Activated CD4-positive, CD25-positive, alpha-beta regulatory T cell treated with anti-CD3 and anti-CD28 coated beads, Interleukin-2, amount 50 U/mL, for 72 hours (primary cell): ENCODE results near the gene EBP.
"Not testable (repeated sequence)": the region's sequence is repeated elsewhere in the genome, so short reads cannot be mapped to it uniquely, and the experiment has no call there.

Experiments
- DNase-seq: peaks from one replicate; pipeline ENCODE4 v3.0.0; 2021

The EBP gene

DNA sequence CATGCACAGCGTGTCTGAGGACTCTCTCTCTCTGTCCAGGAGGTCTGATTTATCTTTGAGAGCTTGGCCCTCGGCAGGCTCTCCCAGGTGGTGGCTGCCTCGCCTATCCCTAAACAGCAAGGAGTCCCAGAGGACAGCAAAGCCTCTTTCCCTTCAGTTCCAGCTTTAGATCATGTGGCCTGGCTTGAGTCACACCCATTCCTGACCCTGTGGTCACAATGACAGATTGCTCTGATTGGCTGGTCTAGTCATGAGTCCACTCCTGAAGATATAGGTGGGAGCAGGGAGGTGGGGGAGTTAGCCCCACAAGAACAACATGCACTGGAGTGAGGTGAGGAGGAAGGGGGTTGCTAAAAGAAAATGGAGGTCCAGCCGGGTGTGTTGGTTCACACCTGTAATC, 24.9 kb upstream of the EBP start:
- DNase-seq: no peak

- DNase-seq: no peak
These were observed 23.7 kb upstream of the EBP start for GRCh38 chrX:48497871-48498270.

DNA sequence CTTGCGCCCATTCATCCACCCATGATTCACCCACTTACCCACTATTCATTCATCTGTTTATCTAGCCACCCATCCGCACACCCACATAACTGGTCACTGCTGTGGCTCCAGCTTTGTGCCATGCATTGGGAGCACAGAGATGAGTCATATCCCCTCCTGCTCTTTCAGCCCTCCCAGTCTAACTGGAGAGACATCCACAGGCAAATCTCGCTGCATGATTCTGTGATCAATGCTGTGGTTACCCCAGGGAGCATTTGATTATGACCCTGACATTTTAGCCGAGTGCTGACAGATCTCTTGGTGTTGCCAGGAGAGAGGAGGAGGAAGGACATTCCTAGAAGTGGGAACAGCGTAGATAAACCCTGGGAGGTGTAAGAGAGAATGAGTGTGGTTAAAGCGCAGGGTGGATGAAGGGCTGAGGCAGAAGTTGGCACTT, 23.2 kb upstream of the EBP start:
- no peak for DNase-seq

DNA sequence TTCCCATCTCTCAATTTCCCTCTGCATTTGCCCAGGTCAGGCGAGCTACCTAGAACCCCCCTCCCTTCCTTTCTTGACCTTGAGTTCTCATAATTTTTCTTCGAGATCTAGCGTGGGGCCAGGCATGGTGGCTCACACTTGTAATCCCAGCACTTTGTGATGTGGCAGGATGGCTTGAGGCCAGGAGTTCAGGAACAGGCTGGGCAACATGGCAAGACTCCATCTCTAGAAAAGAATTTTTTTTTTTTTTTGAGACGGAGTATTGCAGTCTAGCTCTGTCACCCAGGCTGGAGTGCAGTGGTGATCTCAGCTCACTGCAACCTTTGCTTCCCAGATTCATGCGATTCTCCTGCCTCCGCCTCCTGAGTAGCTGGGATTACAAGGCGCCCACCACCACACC, 17.3 kb upstream of the EBP start:
- no peak for DNase-seq

DNA sequence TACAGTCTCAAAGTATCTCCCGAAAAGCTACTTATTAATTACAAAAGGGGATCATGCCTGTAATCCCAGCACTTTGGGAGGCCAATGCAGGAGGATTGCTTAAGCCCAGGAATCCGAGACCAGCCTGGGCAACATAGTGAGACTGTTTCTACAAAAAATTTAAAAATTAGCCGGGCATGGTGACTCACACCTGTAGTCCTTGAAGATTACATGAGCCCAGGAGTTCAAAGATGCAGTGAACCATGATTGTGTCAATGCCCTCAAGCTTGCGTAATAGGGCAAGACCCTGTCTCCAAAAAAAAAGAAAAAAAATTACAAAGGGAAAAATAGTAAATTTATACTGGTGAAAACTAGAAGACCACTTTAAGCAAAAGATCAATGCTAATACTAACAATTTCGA, 16.1 kb upstream of the EBP start:
- DNase-seq: no peak

DNA sequence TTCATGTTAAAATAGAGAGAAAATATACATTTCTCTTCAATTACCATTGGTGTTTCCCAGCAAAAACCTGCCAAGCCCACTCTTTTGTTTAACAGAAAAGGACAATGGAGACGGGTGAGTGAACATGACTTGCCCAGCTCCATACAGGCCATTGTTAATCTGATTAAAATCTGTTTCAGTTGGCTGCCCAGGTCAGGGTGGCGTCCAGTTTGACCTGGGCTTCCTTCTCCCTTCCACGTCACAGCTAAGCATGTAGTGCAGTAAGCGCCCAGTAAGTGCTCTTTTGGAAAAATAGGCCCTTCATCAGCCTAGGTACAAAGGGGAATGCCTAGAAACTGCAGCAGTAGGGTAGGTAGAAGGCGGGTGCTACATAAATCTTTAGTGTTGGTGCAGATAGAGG, 14.4 kb upstream of the EBP start:
- no peak for DNase-seq

DNA sequence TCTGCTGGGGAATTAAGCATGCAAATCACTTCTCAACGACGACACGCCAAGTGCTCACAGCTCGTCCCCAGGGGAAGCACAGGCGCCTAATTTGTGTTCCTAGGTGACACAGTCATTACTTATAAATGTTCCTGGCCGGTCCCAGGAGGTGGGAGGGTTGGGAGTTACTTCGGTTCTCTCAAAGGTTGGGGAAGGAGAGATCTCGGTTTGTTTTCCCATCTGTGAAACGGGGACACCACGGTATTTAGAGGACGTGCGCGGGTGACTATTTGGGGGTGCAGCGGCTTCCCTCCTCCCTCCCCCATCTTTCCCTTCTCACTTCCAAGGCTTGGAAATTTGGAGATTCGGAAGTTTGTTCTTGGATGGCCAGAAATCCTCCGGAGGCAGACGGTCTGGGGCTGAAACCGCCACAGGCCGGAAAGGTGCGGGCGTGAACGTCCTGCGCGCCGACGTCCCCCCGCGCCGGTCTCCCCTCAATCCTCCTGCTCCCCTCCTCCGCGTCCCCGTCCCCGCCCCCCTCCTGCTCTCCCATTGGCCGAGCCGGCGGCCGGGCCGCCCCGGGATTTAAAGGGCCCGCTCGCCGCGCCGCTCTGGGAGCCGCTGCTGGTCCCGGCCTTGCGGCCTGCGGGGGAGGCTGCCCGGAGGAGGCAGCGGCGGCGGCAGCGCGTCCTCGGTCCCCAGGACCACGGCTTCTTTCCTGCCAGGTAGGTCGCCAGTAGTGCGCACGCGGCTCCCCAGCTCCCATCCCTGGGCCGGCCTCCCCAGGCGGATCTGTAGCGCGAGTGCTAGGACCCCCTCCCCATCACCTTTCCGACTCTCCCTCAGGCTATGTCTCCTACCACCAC, 13.0 kb upstream of the EBP start, which contains the start of gene PORCN:
Gene PORCN (plus strand): TSS at position 593 of the 845 bp plus-strand sequence. CDS start 829 bp downstream, outside the sequence.
- peak; percentile 75 for DNase-seq

GRCh38 chrX:48509245-48509590, 12.4 kb upstream of the EBP start:
- no peak for DNase-seq

DNA sequence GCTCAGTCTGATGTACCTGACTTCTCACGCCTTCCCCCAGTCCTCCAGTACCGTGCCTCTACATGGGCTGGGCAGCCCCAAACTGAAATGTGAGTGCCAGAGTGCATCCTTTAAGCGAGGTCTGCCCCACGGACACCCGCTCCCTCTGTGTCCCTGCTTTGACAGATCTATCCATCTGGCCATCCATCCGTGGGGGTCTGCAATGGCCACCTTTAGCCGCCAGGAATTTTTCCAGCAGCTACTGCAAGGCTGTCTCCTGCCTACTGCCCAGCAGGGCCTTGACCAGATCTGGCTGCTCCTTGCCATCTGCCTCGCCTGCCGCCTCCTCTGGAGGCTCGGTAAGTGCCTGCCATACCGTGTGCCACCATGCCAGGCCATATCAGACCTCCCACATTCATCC, 12.0 kb upstream of the EBP start:
- DNase-seq: no peak

DNA sequence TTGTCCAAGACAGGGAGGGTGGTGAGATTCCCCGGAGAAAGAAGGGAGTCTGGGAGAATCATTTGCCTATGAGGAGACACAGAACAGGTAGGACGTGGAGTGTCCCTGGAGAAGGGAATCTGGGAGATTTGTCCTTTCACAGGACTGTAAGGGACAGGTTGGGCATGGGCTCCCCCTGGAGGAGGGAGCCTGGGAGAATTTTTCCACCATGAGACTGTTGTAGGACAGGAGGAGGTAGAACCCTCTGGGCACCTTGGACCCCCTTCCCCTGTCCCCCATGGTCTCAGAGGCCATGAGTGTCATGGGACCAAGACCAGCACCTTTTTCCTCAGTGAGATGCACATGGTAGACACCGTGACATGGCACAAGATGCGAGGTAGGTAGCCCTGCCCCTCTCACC, 10.0 kb upstream of the EBP start:
- DNase-seq: no peak

DNA sequence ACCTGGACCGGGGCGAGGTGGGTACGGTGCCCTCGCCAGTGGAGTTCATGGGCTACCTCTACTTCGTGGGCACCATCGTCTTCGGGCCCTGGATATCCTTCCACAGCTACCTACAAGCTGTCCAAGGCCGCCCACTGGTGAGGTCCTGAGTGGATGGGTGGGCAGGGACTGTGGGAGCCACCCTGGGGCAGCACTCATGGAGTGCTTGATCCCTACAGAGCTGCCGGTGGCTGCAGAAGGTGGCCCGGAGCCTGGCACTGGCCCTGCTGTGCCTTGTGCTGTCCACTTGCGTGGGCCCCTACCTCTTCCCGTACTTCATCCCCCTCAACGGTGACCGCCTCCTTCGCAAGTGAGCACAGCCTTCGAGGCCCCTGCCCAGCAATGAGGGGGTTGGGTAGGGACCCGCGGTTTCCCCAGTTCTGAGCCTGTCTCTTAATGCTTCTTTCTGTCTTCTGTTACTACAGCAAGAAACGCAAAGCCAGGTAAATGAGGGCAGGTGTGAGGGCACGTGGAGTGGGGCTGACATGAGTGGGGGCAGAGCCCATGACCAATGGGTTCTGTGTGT, 9.2 kb upstream of the EBP start:
- no peak for DNase-seq

DNA sequence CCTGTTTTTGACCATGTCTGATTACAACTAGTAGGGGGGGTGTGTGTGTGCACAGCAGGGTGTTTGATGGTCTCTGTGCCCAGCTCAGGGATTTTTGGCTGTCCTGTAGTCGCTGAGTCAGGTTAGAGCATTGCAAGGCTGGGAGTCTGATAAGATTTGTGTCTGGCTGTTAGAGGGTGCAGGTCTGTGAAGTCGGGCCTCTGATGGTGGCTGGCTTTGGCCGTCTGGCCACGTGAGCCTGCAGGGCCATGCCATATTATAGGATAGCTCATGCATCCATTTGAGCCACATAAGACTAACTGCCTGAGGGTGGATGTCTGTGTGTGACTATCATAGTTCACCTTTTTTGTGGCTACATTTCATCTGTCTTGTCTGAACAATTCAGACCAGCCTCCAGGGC, 7.9 kb upstream of the EBP start:
- DNase-seq: no peak

DNA sequence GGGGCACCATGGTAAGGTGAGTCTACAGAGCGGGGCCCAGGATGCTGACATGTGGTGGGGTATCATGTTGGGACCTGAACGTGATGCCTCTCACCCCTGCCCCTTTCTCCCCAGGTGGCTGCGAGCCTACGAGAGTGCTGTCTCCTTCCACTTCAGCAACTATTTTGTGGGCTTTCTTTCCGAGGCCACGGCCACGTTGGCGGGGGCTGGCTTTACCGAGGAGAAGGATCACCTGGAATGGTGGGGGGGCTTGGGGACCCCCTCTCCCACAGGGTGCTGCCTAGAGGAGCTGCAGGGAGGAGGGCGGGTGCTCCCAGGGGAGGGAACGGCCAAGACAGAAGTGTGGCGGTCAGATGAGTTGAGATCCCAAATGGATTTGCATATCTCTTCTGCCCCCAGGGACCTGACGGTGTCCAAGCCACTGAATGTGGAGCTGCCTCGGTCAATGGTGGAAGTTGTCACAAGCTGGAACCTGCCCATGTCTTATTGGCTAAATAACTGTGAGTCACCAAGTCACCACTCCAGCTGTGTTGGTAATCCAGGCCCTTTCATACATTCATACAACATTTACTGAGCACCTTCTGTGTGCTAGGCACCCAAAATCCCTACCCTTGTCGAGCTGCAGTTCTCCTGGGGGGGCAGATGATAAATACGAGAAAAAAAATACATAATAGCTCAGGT, 7.3 kb upstream of the EBP start:
- DNase-seq: no peak

- DNase-seq: no peak
These were observed 6.6 kb upstream of the EBP start for GRCh38 chrX:48514868-48515460.

DNA sequence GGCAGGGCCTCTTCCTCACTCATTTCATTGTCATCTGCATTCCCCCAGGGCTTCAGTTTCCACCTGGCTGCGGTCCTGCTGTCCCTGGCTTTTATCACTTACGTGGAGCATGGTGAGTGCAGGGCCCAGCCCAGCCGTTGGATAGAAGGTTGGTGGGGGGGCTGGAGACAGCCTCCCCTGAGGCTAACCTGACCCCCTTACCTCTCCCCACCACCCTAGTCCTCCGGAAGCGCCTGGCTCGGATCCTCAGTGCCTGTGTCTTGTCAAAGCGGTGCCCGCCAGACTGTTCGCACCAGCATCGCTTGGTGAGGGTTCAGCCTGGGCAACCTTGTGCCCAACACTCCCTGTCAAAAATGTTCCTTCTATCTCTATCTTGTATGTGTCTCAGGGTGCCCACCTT, 5.8 kb upstream of the EBP start:
- DNase-seq: no peak

DNA sequence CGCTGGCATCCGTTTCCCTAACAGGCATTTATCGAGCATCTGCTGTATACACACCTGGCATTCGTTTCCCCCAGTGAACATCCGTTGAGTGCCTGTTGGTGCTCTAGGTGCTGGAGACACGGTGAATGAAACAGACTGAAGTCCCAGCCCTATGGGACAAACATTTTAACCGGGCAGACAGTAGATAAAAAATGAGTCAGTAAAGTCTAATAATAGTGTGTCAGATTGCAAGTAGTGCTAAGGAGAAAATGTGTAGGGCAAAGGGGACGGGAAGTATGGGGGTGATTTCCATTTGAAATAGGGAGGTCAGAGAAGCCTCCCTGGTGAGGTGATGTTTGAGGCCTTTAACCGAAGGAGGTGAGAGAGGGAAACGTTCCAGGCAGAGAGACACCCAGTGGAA, 5.3 kb upstream of the EBP start:
- DNase-seq: no peak

GRCh38 chrX:48516987-48517386, 4.6 kb upstream of the EBP start:
- DNase-seq: no peak

DNA sequence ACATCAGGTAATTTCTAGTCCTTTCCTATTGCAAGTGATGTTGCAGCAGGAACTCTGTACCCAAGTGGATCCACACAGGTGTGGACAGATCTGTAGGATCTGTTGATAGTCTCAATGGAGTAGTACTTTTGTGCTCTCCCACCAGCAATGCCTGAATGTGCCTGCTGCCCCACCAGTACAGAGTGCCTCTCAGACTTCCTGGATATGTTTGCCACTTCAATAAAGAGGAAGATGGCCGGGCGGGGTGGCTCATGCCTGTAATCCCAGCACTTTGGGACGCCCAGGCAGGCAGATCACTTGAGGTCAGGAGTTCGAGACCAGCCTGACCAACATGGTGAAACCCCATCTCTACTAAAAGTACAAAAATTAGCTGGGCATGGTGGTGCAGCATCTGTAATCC, 2.1 kb upstream of the EBP start:
- DNase-seq: not testable (repeated sequence)

- no peak for DNase-seq
These were observed 1.2 kb upstream of the EBP start for GRCh38 chrX:48520455-48520854.

- no peak for DNase-seq
These were observed 644 bp upstream of the EBP start for GRCh38 chrX:48520976-48521352.

DNA sequence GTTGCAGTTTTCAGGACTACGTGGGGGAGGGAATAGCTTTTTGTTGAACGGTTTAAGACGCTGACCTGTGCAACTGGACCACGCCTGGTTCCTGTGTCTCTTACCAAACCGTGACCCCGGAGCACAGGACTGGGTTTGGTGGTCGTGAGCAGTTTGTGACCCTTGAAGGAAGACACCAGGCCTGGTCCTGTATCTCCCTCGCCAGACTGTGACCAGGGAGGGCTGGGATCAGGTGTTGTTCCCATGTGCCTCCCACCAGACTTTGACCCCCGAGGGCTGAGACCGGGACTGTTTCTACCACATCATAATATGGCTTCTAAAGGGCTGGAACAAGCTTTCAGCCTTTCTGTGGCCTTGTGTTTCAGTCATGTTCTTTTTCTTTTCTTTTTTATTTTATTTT, 683 bp downstream of the EBP start:
- DNase-seq: no peak

DNA sequence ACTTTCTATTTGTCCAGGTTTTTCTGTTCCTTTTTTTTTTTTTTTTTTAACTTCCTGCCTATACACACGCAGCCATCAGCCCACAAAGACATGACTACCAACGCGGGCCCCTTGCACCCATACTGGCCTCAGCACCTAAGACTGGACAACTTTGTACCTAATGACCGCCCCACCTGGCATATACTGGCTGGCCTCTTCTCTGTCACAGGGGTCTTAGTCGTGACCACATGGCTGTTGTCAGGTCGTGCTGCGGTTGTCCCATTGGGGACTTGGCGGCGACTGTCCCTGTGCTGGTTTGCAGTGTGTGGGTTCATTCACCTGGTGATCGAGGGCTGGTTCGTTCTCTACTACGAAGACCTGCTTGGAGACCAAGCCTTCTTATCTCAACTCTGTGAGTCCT, 2.1 kb downstream of the EBP start:
- DNase-seq: no peak

DNA sequence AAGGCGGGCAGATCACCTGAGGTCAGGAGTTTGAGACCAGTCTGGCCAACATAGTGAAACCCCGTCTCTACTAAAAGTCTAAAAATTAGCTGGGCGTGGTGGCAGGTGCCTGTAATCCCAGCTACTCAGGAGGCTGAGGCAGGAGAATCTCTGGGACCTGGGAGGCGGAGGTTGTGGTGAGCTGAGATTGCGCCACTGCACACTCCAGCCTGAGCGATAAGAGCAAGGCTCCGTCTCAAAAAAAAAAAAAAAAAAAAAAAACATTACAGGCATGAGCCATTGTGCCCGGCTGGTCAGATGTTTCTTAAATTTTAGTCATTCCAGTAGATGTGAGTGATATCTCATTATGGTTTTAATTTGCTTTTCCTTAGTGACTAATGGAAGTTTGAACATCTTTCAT, 4.2 kb downstream of the EBP start:
- DNase-seq: not testable (repeated sequence)

- no peak for DNase-seq
These were observed 9.1 kb downstream of the EBP start for GRCh38 chrX:48530736-48531135.
